GM18861 (cell line): ENCODE measurements around the gene DLGAP1.
"Not testable (repeated sequence)": the region's sequence is repeated elsewhere in the genome, so short reads cannot be mapped to it uniquely, and the experiment has no call there.

Source experiments
- ATAC-seq: cut with Tn5 transposase; IDR thresholded peaks from one replicate; pipeline ENCODE4 v1.9.1; 2021; ENCODE audit not compliant: unreplicated experiment

Gene DLGAP1

DNA sequence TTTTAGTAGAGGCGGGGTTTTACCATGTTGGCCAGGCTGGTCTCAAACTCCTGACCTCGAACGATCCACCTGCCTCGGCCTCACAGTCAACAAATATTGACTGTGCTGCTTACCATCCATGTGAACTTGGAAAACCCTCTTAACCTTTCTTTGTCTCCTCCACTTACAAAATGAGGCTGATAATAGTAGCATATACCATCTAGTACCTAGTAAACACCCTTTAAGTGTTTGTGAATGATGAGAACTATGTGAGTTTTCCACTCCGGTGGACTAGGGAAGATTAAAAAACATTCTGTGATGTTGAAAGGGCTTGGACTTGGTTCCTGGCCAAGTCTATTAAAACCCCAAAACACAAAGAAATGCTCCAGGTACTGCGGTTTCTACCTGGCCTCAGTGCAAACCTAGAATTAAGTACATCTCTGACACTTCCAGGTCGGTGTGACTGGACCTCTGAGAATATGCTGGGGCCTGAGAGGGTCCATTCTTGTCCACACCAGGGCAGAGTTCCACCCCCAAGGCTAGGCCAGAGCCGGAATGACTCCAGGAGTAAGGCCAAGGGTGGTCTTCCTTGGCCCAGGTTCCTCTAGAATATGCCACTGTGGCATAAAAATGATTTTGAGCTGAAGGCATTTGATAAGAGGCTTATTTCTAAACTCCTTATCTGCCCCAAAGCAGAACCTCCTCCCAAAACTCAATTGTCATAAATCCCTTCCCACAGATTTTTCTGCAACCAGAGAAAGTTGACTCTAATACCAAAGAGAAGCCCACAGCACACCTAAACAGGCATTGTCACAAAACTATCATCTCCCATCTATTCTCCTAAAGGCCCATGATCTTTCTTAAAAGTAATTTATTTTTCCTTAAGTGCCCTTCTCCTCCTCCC lies 787.6 kb downstream of the DLGAP1 start:
- no peak for ATAC-seq

GRCh38 chr18:3666526-3667254 lies 788.4 kb downstream of the DLGAP1 start:
- ATAC-seq: no peak

DNA sequence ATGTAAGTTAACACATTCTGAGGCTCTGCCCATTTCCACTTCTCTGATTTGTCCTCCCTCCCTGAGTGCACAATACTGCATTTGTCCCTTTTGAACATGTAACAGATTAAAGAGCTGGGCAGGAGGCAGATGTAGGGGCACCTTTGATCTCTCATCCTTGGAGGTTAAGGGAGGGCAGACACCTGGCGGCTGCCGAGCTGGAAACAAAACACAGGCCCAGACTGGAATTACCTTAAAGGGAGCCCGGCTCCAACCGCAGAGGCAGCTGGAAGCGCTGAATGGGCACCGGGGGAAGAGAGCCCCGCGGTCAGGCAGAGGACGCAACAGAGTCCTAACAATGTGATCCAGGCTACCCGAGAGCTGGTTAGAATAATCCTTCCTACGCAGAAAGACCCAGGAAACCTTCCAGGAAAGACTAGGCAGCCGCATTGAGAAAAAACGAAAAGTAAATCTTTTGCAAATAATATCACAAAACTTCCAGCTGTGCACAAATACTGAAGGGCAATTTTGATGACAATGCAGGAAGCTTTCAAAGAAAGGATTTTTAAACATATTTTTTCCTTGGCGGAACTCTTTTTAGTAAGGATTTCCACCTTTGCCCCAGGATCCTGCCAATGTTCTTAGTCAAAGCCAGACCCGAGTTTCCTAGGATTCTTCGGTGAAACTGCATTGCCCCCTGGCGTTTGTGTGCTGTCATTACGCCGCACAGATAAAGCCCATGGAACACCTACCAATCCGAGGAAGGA lies 789.2 kb downstream of the DLGAP1 start:
- no peak for ATAC-seq

DNA sequence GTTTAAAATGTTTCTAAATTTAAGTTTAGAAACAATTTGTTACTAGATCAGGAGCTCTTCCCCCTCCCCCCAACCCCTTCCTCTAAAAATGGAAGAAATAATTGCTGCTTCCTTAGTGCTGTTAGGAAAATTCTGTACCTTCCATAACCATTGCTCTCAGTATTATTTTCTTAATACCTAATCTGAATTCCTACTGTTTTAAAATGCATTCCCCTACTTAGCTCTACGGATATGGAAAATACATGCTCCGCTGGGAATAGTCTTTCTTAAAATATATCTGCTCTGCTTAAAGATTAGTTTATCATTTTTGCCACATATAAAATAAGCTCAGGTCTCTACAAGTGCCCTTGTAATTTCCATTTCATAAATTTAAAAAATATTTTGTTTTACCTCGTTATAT lies 789.9 kb downstream of the DLGAP1 start:
- ATAC-seq: no peak

GRCh38 chr18:3664563-3665178 lies 790.4 kb downstream of the DLGAP1 start:
- no peak for ATAC-seq

DNA sequence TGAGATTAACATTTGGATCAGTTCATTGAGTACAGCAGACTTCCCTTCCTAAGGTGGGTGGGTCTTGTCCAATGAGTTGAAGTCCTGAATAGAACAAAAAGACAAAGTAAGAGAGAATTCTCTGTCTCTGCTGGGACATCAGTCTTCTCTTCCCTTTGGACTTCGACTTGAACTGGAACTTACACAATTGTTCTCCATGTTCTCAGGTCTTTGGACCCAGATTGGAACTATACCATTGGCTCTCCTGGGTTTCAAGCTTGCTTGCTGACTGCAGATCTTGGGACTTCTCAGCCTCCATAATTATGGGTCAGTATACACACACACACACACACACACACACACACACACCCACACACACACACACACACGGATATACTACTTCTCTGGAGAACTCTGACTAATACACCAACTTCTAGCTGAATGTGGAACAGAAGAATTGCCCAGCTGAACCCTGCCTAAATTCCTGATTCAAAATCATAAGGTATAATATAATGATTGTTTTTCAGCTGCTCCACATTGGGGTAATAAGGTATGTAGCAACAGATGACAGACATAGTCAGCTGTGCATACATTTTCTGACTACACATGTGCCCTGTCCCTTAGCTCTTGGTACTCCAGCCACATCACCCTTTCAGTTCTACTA lies 791.1 kb downstream of the DLGAP1 start:
- ATAC-seq: no peak

GRCh38 chr18:3661989-3662388 lies 793.1 kb downstream of the DLGAP1 start:
- ATAC-seq: no peak

GRCh38 chr18:3660739-3661515 lies 794.2 kb downstream of the DLGAP1 start:
- no peak for ATAC-seq

GRCh38 chr18:3658529-3658928 lies 796.6 kb downstream of the DLGAP1 start:
- no peak for ATAC-seq

DNA sequence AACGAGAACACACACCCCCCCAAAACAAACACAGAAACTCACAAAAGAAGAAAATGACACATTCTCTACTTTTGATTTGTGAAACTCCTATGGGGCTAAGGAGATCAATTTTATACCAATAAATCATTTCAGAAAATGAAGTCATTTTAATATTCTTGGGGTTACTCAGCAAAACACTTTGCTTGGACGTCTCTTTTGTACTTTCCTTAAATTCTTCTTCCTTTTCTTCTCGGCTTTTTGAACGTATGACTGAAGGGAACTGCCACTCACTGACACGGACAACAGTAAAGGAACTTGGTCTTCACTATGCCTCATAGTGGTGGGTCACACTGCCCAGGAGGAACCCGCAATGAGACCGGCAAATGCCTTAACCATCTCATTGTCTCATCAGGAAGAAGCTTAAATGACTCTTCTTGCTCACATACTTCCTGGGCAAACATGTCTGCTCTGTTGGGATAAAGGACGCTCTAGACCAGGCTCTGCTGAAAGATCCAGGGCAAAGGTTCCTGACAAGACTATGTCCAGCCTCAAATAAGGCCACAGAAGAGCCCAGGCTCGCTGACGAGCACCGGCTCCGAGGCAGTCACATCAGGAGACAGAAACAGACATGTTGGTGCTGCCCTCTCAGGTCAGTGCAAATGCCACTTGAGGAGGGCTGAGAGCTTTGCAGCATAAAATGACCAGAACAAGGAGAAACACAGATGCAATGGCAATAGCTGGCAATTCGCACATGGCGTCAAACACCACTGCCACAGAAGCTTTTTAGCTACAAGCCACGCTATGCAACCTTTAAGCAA lies 799.7 kb downstream of the DLGAP1 start:
- ATAC-seq: no peak

DNA sequence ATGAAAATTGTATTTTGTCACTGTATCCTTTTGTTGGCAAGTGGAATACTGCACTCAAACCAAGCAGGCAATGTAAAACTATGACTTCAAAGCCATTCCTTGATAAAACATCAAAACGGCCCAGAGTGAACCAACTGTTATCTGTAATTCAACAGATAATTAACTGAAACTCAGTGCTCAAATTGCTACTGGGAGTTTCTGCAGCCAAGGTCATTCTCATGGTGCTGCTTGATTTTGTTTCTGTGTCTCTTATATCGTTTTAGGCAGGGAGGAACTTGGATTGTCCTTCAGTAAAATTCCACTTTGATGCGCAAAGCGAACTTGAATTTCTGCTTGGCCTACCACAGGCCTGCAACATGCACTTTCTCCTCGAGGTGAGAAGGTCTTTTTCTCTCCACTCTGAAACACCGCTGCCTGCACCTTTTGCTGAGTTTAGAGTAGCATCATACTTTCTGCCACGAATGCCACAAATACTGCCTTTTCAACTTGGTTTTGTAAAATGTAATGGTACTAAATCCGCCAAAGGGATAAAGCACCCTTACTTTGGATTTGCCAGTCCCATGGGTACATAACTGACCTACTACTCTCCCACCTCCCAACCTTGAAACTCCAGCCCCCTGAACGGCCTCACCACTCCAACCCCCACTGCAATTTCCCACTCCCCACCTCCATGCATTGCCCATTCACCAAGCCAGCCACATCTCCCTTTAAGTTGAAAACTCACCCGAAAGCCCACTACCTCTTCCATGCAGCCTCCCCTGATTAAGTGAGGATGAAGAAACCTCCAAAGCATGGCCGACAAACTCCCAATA lies 800.5 kb downstream of the DLGAP1 start:
- no peak for ATAC-seq

- no peak for ATAC-seq
Observed at GRCh38 chr18:3653851-3654441, 801.2 kb downstream of the DLGAP1 start.

DNA sequence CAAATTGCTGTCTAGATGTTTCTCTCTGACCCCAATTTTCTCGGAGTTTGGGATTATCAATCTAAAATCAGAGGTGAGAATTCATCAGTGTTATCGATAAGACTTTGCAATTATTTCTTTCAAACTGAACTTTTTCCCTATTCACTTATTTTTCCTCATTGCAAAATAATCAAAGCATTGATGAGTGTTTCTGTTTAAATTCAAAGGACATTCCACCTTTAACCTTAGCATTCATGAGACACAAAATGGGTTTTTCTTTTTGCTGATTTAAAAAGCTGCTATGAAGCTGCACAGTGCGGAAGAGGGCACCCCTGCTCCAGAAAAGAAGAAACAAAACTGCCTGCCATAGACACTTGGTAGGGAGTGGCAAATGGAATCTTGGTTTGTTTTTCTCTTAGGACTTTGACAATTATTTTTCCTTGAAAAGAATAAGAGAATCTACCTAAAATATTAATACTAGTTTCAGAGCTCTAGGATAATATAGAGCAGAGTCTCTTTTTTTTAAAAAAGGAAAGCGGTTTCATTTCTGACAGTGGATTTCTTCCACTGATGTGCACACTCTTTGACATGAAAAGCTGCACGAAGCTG lies 801.8 kb downstream of the DLGAP1 start:
- no peak for ATAC-seq

DNA sequence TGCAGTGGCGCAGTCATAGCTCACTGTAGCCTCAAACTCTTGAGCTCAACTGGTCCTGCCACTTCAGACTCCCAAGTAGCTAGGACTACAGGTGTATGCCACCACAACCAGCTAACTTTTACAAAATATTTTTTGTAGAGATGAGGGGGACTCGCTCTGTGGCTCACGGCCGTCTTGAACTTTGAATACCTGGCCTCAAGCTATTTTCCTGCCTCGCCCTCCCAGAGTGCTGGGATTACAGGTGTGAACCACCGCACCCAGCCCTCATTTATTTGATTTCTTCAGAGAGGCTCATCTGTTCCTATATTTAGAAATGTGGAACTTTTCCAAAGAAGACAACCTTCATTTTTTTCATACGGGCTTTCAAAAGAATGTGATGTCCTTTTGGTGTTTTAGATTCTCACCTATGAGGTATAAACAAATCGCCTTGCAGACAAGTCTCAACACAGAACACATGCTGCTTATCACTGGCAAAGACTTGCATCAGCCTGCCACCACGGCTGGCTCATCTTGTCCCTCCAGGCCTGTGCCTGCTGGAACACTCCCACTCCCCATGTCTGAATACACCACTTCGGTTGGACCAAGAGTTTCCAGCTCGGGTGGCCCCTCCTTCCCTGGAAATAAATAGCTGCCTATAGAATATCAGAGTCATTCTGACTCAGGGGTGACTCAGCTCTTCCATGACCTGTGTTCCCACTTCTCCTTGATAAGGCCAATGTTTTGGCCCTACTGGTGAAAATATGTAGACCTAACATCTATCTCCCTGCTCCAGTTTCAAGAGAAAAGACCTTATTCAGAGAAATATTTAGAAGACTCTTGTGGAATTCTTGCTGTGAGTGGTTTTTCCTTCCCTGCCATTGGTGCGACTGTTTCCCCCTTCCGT lies 802.5 kb downstream of the DLGAP1 start:
- no peak for ATAC-seq

DNA sequence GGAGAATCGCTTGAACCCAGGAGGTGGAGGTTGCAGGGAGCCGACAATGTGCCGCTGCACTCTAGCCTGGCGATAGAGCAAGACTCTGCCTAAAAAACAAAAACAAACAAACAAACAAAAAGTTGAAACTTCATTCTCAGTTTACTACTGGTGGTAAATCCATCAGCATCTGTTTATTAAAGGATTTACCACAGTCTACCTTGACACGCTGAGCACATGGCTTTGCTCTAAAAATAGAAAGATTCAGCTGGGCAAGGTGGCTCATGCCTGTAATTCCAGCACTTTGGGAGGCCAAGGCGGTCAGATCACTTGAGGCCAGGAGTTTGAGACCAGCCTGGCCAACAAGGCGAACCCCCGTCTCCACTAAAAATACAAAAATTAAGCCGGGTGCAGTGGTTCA lies 803.8 kb downstream of the DLGAP1 start:
- ATAC-seq: no peak

GRCh38 chr18:3650521-3651042 lies 804.5 kb downstream of the DLGAP1 start:
- ATAC-seq: not testable (repeated sequence)
